Fibroblast of peridontal ligament (primary cell): Measurements from ENCODE around the gene GAREM1.
"Not testable (repeated sequence)": the region's sequence is repeated elsewhere in the genome, so short reads cannot be mapped to it uniquely, and the experiment has no call there.

Experiments used
- DNase-seq: peaks from one replicate; pipeline ENCODE4 v3.0.0-alpha.2; 2010; ENCODE audit errors: extremely low read depth

GAREM1 gene

GRCh38 chr18:32470714-32471633 lies at the start of gene GAREM1:
TSS of gene GAREM1 (minus strand) at chr18:32470882. CDS start at chr18:32470428, 454 bp downstream.
- peak; percentile 94 for DNase-seq

GRCh38 chr18:32511147-32511546 lies 40.5 kb upstream of the GAREM1 start:
- no peak for DNase-seq

GRCh38 chr18:32509111-32509510 lies 38.4 kb upstream of the GAREM1 start:
- DNase-seq: no peak

GRCh38 chr18:32507093-32507492 lies 36.4 kb upstream of the GAREM1 start:
- DNase-seq: no peak

GRCh38 chr18:32502014-32502413 lies 31.3 kb upstream of the GAREM1 start:
- no peak for DNase-seq

GRCh38 chr18:32501242-32501641 lies 30.6 kb upstream of the GAREM1 start:
- not testable (repeated sequence) for DNase-seq

GRCh38 chr18:32483002-32483401 lies 12.3 kb upstream of the GAREM1 start:
- no peak for DNase-seq

- DNase-seq: no peak
These were observed 11.4 kb upstream of the GAREM1 start for GRCh38 chr18:32482117-32482516.

- DNase-seq: no peak
These were observed 9.9 kb upstream of the GAREM1 start for GRCh38 chr18:32480581-32480980.

- DNase-seq: no peak
These were observed 8.1 kb upstream of the GAREM1 start for GRCh38 chr18:32478807-32479206.

GRCh38 chr18:32478317-32478716 lies 7.6 kb upstream of the GAREM1 start:
- no peak for DNase-seq

GRCh38 chr18:32476106-32476505 lies 5.4 kb upstream of the GAREM1 start:
- no peak for DNase-seq

- not testable (repeated sequence) for DNase-seq
These were observed 4.4 kb upstream of the GAREM1 start for GRCh38 chr18:32475069-32475468.

GRCh38 chr18:32473325-32473724 lies 2.6 kb upstream of the GAREM1 start:
- DNase-seq: no peak

GRCh38 chr18:32472841-32473240 lies 2.2 kb upstream of the GAREM1 start:
- no peak for DNase-seq

- DNase-seq: no peak
These were observed 295 bp downstream of the GAREM1 start for GRCh38 chr18:32470460-32470713.

- peak; percentile 16 for DNase-seq
These were observed 807 bp downstream of the GAREM1 start for GRCh38 chr18:32469691-32470459.

GRCh38 chr18:32469190-32469651 lies 1.5 kb downstream of the GAREM1 start:
- DNase-seq: peak; percentile 10

GRCh38 chr18:32468147-32468845 lies 2.4 kb downstream of the GAREM1 start:
- no peak for DNase-seq

- DNase-seq: no peak
These were observed 8.9 kb downstream of the GAREM1 start for GRCh38 chr18:32461709-32462272.

- no peak for DNase-seq
These were observed 10.4 kb downstream of the GAREM1 start for GRCh38 chr18:32460171-32460731.
